ENCODE data around the gene SLC4A9.

Gene SLC4A9

GRCh38 chr5:140348104-140348503, 11.9 kb upstream of the SLC4A9 start:
- H3K4me1 ChIP-seq = peaks cover 54 to 72% (median 65%) of the 10 kb centered on the region in 10 experiments
- H3K4me3 ChIP-seq = peak overlapping the region in 7 of 10 experiments; percentile 1 to 96 (median 33); a peak in 6 of 20 replicates
- H3K27me3 ChIP-seq = no peaks in the 10 kb centered on the region
- peaks cover 0 to 8% (median 0%) of the 10 kb centered on the region in 11 experiments; a peak in 1 of 22 replicates for H3K9me3 ChIP-seq (replicated peaks in 1 of 11)
- peak overlapping the region; percentile 85 to 99 (median 92) for H3K4me2 ChIP-seq
- H3K9ac ChIP-seq = peak overlapping the region in 9 of 11 experiments; percentile 3 to 98 (median 94); a peak in 16 of 22 replicates
- peaks cover 12 to 28% (median 27%) of the 10 kb centered on the region in 11 experiments; a peak in 21 of 22 replicates for H3K36me3 ChIP-seq
- peaks cover 0 to 24% (median 15%) of the 10 kb centered on the region in 11 experiments; a peak in 14 of 22 replicates for H4K20me1 ChIP-seq
- peak overlapping the region; percentile 15 to 100 (median 96); a peak in 18 of 22 replicates for H3K27ac ChIP-seq
- no peak for TF ChIP-seq Cebpa-rat (IDR thresholded peaks at IDR 0.05)

GRCh38 chr5:140349244-140349643, 10.8 kb upstream of the SLC4A9 start:
- H3K27ac ChIP-seq = peak overlapping the region in 7 of 11 experiments; percentile 95 to 100 (median 98); a peak in 11 of 22 replicates

GRCh38 chr5:140351609-140352334, 8.2 kb upstream of the SLC4A9 start:
- 0 out of 22 replicates have a peak overlapping the region, but pooled peaks of 1 of the 11 experiments have one; percentile 4 for H3K27ac ChIP-seq
- peak overlapping the region in 7 of 11 experiments; percentile 5 to 99 (median 86); a peak in 6 of 22 replicates for H3K4me2 ChIP-seq
- TF ChIP-seq Cebpa-rat (IDR thresholded peaks at IDR 0.05) = no peak

More at GRCh38 chr5:140349244-140349643, 10.8 kb upstream of the SLC4A9 start:
- Histone ChIP-seq H3K4me3 (no peak overlapping the region), H3K4me2 (peak overlapping the region; percentile 85 to 99 (median 92)), H3K27me3 (no peaks in the 10 kb centered on the region), H3K36me3 (peaks cover under 1 to 16% (median 16%) of the 10 kb centered on the region in 11 experiments; a peak in 20 of 22 replicates), H3K9me3 (replicated peaks in 1 of 11) (peaks cover 0 to 8% (median 0%) of the 10 kb centered on the region in 11 experiments; a peak in 1 of 22 replicates), H4K20me1 (peaks cover 0 to 21% (median 15%) of the 10 kb centered on the region in 11 experiments; a peak in 14 of 22 replicates), H3K4me1 (peaks cover 42 to 60% (median 53%) of the 10 kb centered on the region in 10 experiments), H3K9ac (peak overlapping the region in 5 of 11 experiments; percentile 94 to 98 (median 96); a peak in 6 of 22 replicates)
- TF ChIP-seq Cebpa-rat (IDR thresholded peaks at IDR 0.05) = no peak

GRCh38 chr5:140355546-140355945, 4.4 kb upstream of the SLC4A9 start:
- Histone ChIP-seq H4K20me1 (no peaks in the 10 kb centered on the region), H3K9me3 (replicated peaks in 1 of 11) (no peaks in the 10 kb centered on the region), H3K27ac (peak overlapping the region in 2 of 11 experiments; percentile 21 to 45; a peak in 2 of 22 replicates), H3K36me3 (no peaks in the 10 kb centered on the region), H3K4me3 (no peak overlapping the region), H3K4me2 (peak overlapping the region in 10 of 11 experiments; percentile 1 to 82 (median 68); a peak in 13 of 22 replicates), H3K9ac (no peak overlapping the region), H3K27me3 (no peaks in the 10 kb centered on the region), H3K4me1 (peaks cover 28 to 50% (median 42%) of the 10 kb centered on the region in 10 experiments)
- TF ChIP-seq Cebpa-rat (IDR thresholded peaks at IDR 0.05) = peak in 1 of 11 experiments; percentile 43; a peak in 1 of 22 replicates

More at GRCh38 chr5:140351609-140352334, 8.2 kb upstream of the SLC4A9 start:
- Histone ChIP-seq H3K27me3 (no peaks in the 10 kb centered on the region), H4K20me1 (no peaks in the 10 kb centered on the region), H3K9ac (no peak overlapping the region), H3K36me3 (no peaks in the 10 kb centered on the region), H3K9me3 (replicated peaks in 1 of 11) (no peaks in the 10 kb centered on the region), H3K4me3 (no peak overlapping the region), H3K4me1 (peaks cover 45 to 73% (median 65%) of the 10 kb centered on the region in 10 experiments)

DNA sequence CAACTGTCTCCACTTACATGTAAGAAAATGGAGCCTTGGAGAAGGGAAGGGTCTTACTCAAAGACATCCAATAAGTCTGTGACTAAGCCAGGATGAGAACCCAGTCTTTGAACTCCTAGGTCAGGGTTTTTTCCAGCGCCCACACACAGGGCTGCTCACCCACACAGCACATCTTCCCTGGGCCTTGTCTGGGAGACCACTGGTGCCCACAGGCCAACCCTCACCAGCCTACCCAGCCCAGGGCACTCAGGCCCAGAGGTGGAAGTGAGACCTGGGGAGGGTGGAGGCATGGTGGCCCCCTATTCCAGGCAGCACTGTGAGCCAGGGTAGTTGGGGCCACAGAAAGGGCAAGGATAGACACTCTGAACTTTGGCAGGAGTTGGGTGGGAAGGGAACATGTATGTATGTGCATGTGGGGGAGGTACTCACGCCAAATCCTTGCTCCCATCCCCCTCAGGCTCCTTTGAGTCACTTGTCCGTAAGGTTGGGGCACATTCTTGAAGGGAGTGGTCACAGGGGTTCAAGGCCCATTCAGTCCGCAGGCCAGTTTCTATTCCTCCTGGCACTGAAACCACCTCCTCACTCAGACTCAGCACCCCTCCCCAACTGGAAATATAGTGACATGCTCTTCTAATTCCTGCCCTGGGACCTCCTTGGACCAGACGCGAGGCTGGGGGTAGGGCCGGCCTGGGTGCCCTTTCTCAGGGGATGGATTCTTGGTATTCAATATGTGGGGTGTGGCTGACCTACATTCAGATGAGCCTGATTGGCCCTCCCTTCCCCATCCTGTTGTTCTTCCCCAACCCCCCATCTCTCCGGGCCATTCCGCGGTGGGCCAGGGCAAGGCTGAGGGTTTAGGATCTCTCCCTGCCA, 2.9 kb upstream of the SLC4A9 start:
- Histone ChIP-seq H3K4me2 (peak overlapping the region; percentile 50 to 82 (median 70)), H3K9ac (peak overlapping the region in 5 of 11 experiments; percentile 5 to 19 (median 12); a peak in 5 of 22 replicates), H3K4me3 (no peak overlapping the region), H3K27ac (peak overlapping the region in 9 of 11 experiments; percentile 18 to 65 (median 33); a peak in 14 of 22 replicates), H3K9me3 (replicated peaks in 1 of 11) (no peaks in the 10 kb centered on the region), H3K27me3 (no peaks in the 10 kb centered on the region), H4K20me1 (no peaks in the 10 kb centered on the region), H3K36me3 (no peaks in the 10 kb centered on the region), H3K4me1 (peaks cover 17 to 38% (median 30%) of the 10 kb centered on the region in 10 experiments)
- TF ChIP-seq Cebpa-rat (IDR thresholded peaks at IDR 0.05) = no peak

- Histone ChIP-seq H3K4me2 (peak overlapping the region; percentile 50 to 82 (median 70)), H3K9ac (peak overlapping the region in 4 of 11 experiments; percentile 5 to 19 (median 13); a peak in 4 of 22 replicates), H3K36me3 (no peaks in the 10 kb centered on the region), H3K9me3 (replicated peaks in 1 of 11) (no peaks in the 10 kb centered on the region), H3K27ac (peak overlapping the region in 1 of 11 experiments; percentile 44; a peak in 2 of 22 replicates), H3K4me3 (no peak overlapping the region), H3K27me3 (no peaks in the 10 kb centered on the region), H4K20me1 (no peaks in the 10 kb centered on the region), H3K4me1 (peaks cover 17 to 38% (median 30%) of the 10 kb centered on the region in 10 experiments)
- no peak for TF ChIP-seq Cebpa-rat (IDR thresholded peaks at IDR 0.05)
These were observed 2.3 kb upstream of the SLC4A9 start for GRCh38 chr5:140357726-140358093.

DNA sequence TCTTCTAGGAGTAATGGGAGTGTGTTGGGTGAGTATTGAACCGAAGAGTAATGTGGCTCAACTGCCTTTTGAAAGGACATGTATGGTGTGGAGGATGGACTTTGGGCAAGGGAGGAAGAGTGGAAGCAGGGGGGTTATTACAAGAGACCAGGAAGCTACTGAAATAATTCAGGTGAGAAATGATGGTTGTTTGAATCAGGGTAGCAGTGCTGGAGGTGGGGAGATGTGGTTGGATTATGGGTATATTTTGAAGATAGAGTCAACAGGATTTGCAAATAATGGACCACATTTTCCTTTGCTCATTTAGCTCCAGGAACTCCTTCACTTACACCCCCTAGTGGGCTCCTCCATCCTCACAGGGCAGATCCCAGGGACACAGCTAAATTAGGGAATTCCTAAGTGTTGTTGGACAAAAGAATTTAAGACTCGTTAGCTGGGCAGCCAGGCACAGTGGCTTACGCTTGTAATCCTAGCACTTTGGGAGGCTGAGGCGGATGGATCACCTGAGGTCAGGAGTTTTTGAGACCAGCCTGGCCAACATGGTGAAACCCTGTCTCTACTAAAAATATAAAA, 1.2 kb upstream of the SLC4A9 start:
- Histone ChIP-seq H3K27ac (no peak overlapping the region), H3K9ac (no peak overlapping the region), H4K20me1 (no peaks in the 10 kb centered on the region), H3K4me1 (peaks cover 23 to 45% (median 33%) of the 10 kb centered on the region in 10 experiments), H3K27me3 (no peaks in the 10 kb centered on the region), H3K4me2 (no peak overlapping the region), H3K9me3 (replicated peaks in 1 of 11) (no peaks in the 10 kb centered on the region), H3K36me3 (no peaks in the 10 kb centered on the region), H3K4me3 (no peak overlapping the region)
- no peak for TF ChIP-seq Cebpa-rat (IDR thresholded peaks at IDR 0.05)

Measured in BLaER1 treated with 17β-estradiol and CSF1 and Interleukin-3, amounts not matched to agents 10 nM and 100 nM (cell line).